ENCODE measurements around the gene SIGLEC8. TPM values are rescaled to one million over a fixed set of nuclear protein-coding genes. Genes with fewer than 3 reads are reported as not detected.

The SIGLEC8 gene
- total RNA-seq, 1 donor from 2014 or later: not detected

- no peaks in the 10 kb centered on the region for H3K9me3 ChIP-seq (ENCODE audit: low read depth)
- H3F3A ChIP-seq (ENCODE audit: low read depth): no peaks in the 10 kb centered on the region
- no peaks in the 10 kb centered on the region for H3K36me3 ChIP-seq
- Mint-ChIP-seq H3K9me3 (no peaks in the 10 kb centered on the region), H3K4me3 (no peak overlapping the region), H3K36me3 (no peaks in the 10 kb centered on the region), H3K27ac (no peak overlapping the region), H3K4me1 (no peaks in the 10 kb centered on the region), H3K27me3 (ENCODE audit: insufficient read depth, low read depth) (peaks cover 10% of the 10 kb centered on the region)
- no peak overlapping the region for H2AFZ ChIP-seq (replicated peaks)
- no peak overlapping the region for H3K27ac ChIP-seq
- H3K4me3 ChIP-seq: no peak overlapping the region
- H3K4me2 ChIP-seq: no peak overlapping the region
- H3K9ac ChIP-seq: no peak overlapping the region
- peaks cover 19% of the 10 kb centered on the region for H3K27me3 ChIP-seq
- H3K79me2 ChIP-seq (ENCODE audit: low read depth): no peaks in the 10 kb centered on the region
- no peaks in the 10 kb centered on the region for H4K20me1 ChIP-seq (ENCODE audit: low read depth)
- no peaks in the 10 kb centered on the region for H3K4me1 ChIP-seq
- TF ChIP-seq EZH2 (IDR thresholded peaks at IDR 0.05) (no peak), EZH2phosphoT487 (IDR thresholded peaks at IDR 0.05) (no peak), CTCF (IDR thresholded peaks at IDR 0.05) (no peak)
- no peak for DNase-seq (ENCODE audit: low spot score)
Observed at GRCh38 chr19:51470966-51471365, 12.7 kb upstream of the SIGLEC8 start.

- no peak for TF ChIP-seq EZH2 (IDR thresholded peaks at IDR 0.05)
- no peak for TF ChIP-seq CTCF (IDR thresholded peaks at IDR 0.05)
- Mint-ChIP-seq H3K27me3 (ENCODE audit: insufficient read depth, low read depth) (peaks cover 10% of the 10 kb centered on the region), H3K9me3 (no peaks in the 10 kb centered on the region), H3K4me1 (no peaks in the 10 kb centered on the region), H3K27ac (no peak overlapping the region), H3K4me3 (no peak overlapping the region), H3K36me3 (no peaks in the 10 kb centered on the region)
- Histone ChIP-seq H3K4me2 (no peak overlapping the region), H2AFZ (replicated peaks) (no peak overlapping the region), H3F3A (ENCODE audit: low read depth) (no peaks in the 10 kb centered on the region), H3K9me3 (ENCODE audit: low read depth) (no peaks in the 10 kb centered on the region), H3K27me3 (peaks cover 33% of the 10 kb centered on the region), H3K79me2 (ENCODE audit: low read depth) (no peaks in the 10 kb centered on the region), H3K4me1 (no peaks in the 10 kb centered on the region), H3K27ac (no peak overlapping the region), H3K9ac (no peak overlapping the region), H3K36me3 (no peaks in the 10 kb centered on the region), H3K4me3 (no peak overlapping the region), H4K20me1 (ENCODE audit: low read depth) (no peaks in the 10 kb centered on the region)
- DNase-seq (ENCODE audit: low spot score): no peak
Observed at GRCh38 chr19:51469629-51470028, 11.4 kb upstream of the SIGLEC8 start.

DNA sequence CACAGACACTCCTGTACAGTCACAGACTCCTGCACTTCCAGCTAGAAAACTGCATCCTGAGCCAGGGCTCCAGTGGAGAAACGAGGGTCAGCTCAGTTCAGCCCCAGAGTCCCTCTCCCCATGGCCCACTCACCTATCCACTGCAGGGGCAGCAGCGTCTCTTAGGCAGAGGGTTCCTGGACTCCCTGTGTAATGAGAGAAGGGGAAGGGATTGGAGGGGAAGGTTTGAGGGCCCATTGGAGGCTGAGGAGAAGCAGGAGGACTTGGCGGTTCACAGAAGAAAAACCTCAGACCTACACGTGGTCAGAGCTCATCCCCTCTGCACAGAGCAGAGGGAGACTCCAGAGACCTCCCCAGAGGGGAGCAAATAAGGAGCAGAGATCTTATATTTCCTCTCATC is 10.9 kb upstream of the SIGLEC8 start:
- no peak overlapping the region for H3K27ac Mint-ChIP-seq
- H3K4me1 Mint-ChIP-seq: no peaks in the 10 kb centered on the region
- TF ChIP-seq EZH2phosphoT487 (IDR thresholded peaks at IDR 0.05) (no peak), CTCF (IDR thresholded peaks at IDR 0.05) (no peak), EZH2 (IDR thresholded peaks at IDR 0.05) (no peak)
- Histone ChIP-seq H3K4me1 (no peaks in the 10 kb centered on the region), H4K20me1 (ENCODE audit: low read depth) (no peaks in the 10 kb centered on the region), H3K79me2 (ENCODE audit: low read depth) (no peaks in the 10 kb centered on the region), H3K9me3 (ENCODE audit: low read depth) (no peaks in the 10 kb centered on the region), H3K4me2 (no peak overlapping the region), H3K27me3 (peaks cover 37% of the 10 kb centered on the region), H2AFZ (replicated peaks) (no peak overlapping the region), H3K27ac (no peak overlapping the region), H3K36me3 (no peaks in the 10 kb centered on the region), H3K9ac (no peak overlapping the region), H3F3A (ENCODE audit: low read depth) (no peaks in the 10 kb centered on the region), H3K4me3 (no peak overlapping the region)
- H3K4me3 Mint-ChIP-seq: no peak overlapping the region
- no peak for DNase-seq (ENCODE audit: low spot score)
- peaks cover 1% of the 10 kb centered on the region for H3K9me3 Mint-ChIP-seq
- peaks cover 13% of the 10 kb centered on the region for H3K27me3 Mint-ChIP-seq (ENCODE audit: insufficient read depth, low read depth)
- H3K36me3 Mint-ChIP-seq: no peaks in the 10 kb centered on the region

GRCh38 chr19:51468545-51468920 is 10.3 kb upstream of the SIGLEC8 start:
- Histone ChIP-seq H3K4me1 (no peaks in the 10 kb centered on the region), H4K20me1 (ENCODE audit: low read depth) (no peaks in the 10 kb centered on the region), H3F3A (ENCODE audit: low read depth) (no peaks in the 10 kb centered on the region), H3K4me3 (no peak overlapping the region), H3K4me2 (no peak overlapping the region), H3K27me3 (peaks cover 38% of the 10 kb centered on the region), H3K27ac (no peak overlapping the region), H3K9ac (no peak overlapping the region), H3K79me2 (ENCODE audit: low read depth) (no peaks in the 10 kb centered on the region), H3K9me3 (ENCODE audit: low read depth) (no peaks in the 10 kb centered on the region), H2AFZ (replicated peaks) (no peak overlapping the region), H3K36me3 (no peaks in the 10 kb centered on the region)
- Mint-ChIP-seq H3K9me3 (peaks cover 2% of the 10 kb centered on the region), H3K27me3 (ENCODE audit: insufficient read depth, low read depth) (peaks cover 16% of the 10 kb centered on the region), H3K36me3 (no peaks in the 10 kb centered on the region), H3K27ac (no peak overlapping the region), H3K4me3 (no peak overlapping the region), H3K4me1 (no peaks in the 10 kb centered on the region)
- no peak for DNase-seq (ENCODE audit: low spot score)
- TF ChIP-seq CTCF (IDR thresholded peaks at IDR 0.05) (no peak), EZH2phosphoT487 (IDR thresholded peaks at IDR 0.05) (no peak), EZH2 (IDR thresholded peaks at IDR 0.05) (no peak)
